Embryonic facial prominence (tissue), 1 donor: ENCODE results near the gene DENND6B.

Experiments
- DNase-seq: peaks from one replicate; pipeline ENCODE4 v3.0.0-alpha.2; 2016; ENCODE audit errors: extremely low spot score

The DENND6B gene

GRCh38 chr22:50304528-50305392, 22.1 kb downstream of the DENND6B start:
- DNase-seq: no peak

- no peak for DNase-seq
These were observed 22.8 kb downstream of the DENND6B start for GRCh38 chr22:50303848-50304527.

- DNase-seq: no peak
These were observed 23.3 kb downstream of the DENND6B start for GRCh38 chr22:50303515-50303847.

GRCh38 chr22:50302564-50302963, 24.2 kb downstream of the DENND6B start:
- no peak for DNase-seq

GRCh38 chr22:50302041-50302541, 24.7 kb downstream of the DENND6B start:
- no peak for DNase-seq

- DNase-seq: no peak
These were observed 25.2 kb downstream of the DENND6B start for GRCh38 chr22:50301581-50301991.

- no peak for DNase-seq
These were observed 26.1 kb downstream of the DENND6B start for GRCh38 chr22:50300620-50301257.

- DNase-seq: no peak
These were observed 26.8 kb downstream of the DENND6B start for GRCh38 chr22:50299785-50300619.

- DNase-seq: no peak
These were observed 27.7 kb downstream of the DENND6B start for GRCh38 chr22:50298937-50299784.

GRCh38 chr22:50298266-50298637, 28.6 kb downstream of the DENND6B start:
- no peak for DNase-seq

GRCh38 chr22:50297510-50298265, 29.1 kb downstream of the DENND6B start:
- DNase-seq: no peak

- no peak for DNase-seq
These were observed 29.9 kb downstream of the DENND6B start for GRCh38 chr22:50296658-50297490.

GRCh38 chr22:50294319-50294656, 32.5 kb downstream of the DENND6B start:
- DNase-seq: no peak

GRCh38 chr22:50293441-50294318, 33.1 kb downstream of the DENND6B start:
- DNase-seq: no peak

- DNase-seq: no peak
These were observed 34.0 kb downstream of the DENND6B start for GRCh38 chr22:50292643-50293440.

GRCh38 chr22:50289942-50290630, 36.7 kb downstream of the DENND6B start:
- no peak for DNase-seq
